Right renal pelvis (tissue), 4 donors: ENCODE data around the gene RNF40. TPM values are rescaled to one million over a fixed set of nuclear protein-coding genes. Genes with fewer than 3 reads are reported as not detected.

Source experiments
- DNase-seq, 4 donors: peaks; one replicate each; pipeline ENCODE4 v3.0.0-alpha.2; 2013; ENCODE audit warnings: low read depth in 4 of 4, low spot score in 3 of 4, missing footprints in 1 of 4
- polyA plus RNA-seq, 4 donors: library from polyadenylated mRNA; unstranded; fragments of 120-200 nt; gene quantifications; one replicate each; pipeline ENCODE4 v1.2.1, GENCODE V29; 2013; ENCODE audit not compliant: insufficient read length in 4 of 4

The RNF40 gene
- polyA plus RNA-seq, result 100 to 1,000 TPM; 123 to 134 (median 130) TPM

DNA sequence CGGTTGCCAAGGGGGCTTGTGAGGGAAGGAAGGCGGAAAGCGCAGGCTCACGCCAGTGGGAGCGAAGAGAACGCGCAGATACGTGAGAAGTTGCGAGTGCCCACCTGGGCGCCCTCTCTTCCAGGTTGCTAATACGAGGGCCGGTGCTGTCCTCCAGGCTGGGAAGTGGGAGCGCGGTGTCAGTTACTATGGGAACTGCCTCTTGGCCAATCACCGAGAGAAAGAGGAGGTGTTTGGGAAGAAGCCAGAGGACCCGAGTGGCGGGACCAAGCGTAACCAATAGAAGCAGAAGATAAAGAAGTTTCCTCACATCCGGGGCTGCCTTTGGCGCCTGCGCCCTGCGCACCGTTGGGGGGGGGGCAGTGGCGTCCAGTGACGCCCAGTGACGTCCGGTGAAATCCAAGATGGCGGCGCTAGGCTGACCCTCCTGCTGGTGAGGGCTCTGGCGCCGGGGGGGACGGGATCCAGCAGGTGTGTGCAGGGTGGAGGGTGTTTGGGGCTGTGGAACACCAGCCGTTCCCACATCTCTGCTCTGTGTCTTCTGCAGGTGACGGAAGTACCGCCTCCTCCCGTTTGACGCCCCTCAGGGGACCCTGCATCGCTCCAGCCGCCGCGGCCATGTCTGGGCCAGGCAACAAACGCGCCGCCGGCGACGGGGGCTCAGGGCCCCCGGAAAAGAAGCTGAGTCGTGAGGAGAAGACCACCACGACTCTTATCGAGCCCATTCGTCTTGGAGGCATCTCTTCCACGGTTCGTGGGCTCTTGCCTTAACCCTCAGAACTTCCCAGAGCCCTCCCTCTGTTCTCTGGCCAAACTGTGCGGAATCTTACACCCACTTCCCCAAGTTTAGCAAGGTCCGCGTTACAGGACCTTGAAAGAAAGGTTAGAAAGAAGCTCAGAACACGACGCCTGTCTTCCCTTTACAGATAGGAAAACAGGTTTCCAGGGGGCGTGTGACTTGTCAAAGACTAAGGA, at the start of gene RNF40, which contains the start of gene CFAP119:
RNF40 (plus strand) TSS at position 395 of the 975 bp plus-strand sequence; CDS start at position 619, 224 bp downstream.
CFAP119 (minus strand) TSS at position 135 of the 975 bp plus-strand sequence. CDS start 314 bp downstream, outside the sequence.
- peak; percentile 96 to 98 (median 97) for DNase-seq

DNA sequence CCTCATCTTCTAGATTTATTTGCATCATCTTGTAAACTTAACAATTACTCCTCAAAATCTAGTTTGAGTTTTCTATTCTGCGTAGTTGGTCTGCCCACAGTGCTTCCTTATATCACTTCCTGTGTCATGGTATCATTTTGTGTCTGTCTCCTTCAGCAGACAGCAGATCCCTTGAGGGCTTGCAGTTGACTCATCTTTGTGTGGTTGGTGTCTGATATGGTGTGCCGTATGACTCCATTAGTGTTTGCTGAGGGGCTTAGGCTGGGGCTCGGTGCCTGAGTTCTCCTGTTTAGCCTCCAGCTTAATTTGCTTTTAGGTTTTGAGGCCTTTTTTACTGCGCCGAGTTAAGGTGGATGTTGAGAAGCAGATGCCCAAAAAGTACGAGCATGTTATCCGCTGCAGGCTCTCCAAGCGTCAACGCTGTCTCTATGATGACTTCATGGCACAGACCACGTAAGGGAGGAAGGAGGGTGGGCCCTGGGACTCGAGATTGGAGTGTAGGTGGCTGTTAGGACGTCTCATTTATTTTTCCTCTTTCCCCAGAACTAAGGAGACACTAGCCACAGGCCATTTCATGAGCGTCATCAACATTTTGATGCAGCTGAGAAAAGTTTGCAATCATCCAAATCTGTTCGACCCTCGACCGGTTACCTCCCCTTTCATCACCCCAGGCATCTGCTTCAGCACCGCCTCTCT, 46.2 kb upstream of the RNF40 start:
- DNase-seq, result no peak

DNA sequence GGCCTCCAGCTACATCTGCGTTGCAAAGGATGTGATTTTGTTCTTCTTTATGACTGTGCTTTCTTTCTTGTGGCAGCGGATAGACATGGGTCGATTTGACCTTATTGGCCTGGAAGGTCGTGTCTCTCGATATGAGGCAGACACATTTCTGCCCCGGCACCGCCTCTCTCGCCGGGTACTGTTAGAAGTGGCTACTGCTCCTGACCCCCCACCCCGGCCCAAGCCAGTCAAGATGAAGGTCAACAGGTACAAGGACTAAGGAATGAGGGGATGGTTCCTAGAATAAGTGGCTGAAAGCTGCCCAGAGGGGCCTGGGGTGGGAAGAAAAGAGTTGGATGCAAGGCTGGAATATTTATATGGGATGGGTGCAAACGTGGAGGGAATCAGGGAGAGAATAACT, 42.0 kb upstream of the RNF40 start:
- DNase-seq, result no peak

DNA sequence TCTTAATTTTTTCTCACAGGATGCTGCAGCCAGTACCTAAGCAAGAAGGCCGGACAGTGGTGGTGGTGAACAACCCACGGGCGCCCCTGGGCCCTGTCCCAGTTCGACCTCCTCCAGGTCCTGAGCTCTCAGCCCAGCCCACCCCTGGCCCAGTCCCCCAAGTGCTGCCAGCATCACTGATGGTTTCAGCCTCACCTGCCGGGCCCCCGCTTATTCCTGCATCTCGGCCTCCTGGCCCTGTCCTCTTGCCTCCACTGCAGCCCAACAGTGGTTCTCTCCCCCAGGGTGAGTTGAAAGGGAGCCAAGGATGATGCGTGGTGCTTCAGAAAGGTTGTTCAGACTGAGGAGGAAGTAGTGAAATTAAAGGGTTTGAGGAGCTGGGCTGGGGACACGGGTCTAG, 41.4 kb upstream of the RNF40 start:
- DNase-seq, result no peak

DNA sequence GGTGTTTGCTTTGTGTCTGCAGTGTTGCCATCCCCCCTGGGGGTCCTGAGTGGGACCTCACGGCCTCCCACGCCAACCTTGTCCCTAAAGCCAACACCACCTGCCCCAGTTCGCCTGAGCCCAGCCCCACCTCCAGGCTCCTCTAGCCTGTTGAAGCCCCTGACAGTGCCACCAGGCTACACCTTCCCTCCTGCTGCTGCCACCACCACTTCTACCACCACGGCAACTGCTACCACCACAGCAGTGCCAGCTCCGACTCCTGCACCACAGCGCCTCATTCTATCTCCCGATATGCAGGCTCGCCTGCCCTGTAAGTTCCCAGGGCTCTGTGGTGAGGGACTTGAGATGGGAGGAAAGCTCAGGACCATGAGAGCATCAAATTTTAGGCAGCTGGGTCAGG, 41.0 kb upstream of the RNF40 start:
- DNase-seq, result no peak

DNA sequence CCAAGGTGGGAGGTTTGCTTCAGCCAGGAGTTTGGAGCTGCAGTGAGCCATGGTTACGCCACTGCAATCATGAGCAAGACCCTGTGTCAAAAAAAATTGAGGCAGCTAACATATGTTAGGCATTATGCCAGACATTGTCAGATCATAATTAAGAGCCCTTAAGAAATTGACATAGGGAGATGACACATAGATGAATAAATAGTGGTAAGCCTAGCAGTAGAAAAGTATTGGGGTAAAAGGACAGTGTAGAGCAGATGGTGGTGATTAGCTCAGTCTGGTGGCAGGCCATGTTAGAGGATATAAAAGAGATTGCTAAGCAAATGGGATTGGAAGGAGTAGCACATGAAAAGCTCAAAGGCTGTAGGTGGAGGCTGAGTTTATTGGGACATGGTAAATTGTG, 40.5 kb upstream of the RNF40 start:
- no peak for DNase-seq

DNA sequence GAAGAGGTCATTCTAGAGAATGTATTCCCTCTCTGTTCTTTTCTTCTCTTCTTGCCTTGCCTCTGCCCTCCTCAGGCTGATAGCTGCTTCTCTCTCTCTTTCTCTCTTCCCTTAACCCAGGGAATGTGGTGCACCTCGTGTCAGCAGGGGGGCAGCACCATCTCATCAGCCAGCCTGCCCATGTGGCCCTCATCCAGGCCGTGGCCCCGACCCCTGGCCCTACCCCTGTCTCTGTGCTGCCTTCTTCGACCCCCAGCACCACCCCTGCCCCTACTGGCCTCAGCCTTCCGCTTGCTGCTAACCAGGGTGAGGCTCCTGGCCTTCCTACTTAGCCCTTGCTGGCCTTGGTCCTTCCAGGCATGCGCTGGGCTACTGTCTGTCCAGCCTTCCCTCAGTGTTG, 39.7 kb upstream of the RNF40 start:
- no peak for DNase-seq

DNA sequence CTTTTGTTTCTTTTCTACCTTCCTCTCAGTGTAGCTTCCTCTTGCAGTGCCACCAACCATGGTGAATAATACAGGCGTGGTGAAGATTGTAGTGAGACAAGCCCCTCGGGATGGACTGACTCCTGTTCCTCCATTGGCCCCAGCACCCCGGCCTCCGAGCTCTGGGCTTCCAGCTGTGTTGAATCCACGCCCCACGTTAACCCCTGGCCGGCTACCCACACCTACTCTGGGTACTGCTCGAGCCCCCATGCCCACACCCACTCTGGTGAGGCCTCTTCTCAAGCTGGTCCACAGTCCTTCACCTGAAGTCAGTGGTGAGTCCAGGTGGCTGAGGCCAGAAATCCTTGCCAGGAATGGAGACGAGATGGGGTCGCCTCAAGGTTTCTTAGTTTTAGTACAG, 39.2 kb upstream of the RNF40 start:
- DNase-seq, result no peak

DNA sequence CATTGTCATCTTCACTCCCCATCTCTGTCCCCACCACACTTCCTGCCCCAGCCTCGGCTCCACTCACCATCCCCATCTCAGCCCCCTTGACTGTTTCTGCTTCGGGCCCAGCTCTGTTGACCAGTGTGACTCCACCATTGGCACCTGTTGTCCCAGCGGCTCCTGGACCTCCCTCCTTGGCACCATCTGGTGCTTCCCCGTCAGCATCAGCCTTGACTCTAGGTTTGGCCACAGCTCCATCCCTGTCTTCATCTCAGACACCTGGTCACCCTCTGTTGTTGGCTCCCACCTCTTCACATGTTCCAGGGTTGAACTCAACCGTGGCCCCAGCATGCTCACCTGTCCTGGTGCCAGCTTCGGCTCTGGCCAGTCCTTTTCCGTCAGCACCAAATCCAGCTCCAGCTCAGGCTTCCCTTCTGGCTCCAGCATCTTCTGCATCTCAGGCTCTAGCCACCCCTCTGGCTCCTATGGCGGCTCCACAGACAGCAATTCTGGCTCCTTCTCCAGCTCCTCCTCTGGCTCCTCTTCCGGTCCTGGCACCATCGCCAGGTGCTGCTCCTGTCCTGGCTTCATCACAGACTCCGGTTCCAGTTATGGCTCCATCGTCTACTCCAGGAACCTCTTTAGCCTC, 38.3 kb upstream of the RNF40 start:
- no peak for DNase-seq

DNA sequence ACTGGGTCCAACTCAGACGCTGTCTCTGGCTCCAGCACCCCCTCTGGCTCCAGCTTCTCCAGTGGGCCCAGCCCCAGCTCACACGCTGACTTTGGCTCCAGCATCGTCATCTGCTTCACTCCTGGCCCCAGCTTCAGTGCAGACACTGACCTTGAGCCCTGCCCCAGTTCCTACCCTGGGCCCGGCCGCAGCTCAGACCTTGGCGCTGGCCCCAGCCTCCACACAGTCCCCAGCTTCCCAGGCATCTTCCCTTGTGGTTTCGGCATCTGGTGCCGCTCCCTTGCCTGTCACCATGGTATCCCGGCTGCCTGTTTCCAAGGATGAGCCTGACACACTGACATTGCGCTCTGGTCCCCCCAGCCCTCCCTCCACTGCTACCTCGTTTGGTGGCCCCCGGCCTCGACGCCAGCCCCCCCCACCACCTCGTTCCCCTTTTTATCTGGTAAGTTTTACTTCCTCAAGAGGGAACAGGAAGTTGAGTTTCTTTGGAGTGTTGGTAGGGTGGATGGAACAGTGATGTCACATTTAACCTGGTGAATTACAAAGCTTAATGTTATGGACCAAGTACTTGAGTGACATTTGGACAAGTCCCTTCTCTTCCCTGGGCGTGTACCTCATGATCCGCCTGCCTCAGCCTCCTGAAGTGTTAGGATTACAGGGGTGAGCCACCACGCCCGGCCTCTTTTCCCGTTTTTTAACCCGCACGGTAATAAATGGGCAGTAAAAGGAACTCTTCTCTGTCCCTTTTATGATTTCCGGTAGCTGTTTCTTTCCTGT, 37.3 kb upstream of the RNF40 start:
- no peak for DNase-seq

DNA sequence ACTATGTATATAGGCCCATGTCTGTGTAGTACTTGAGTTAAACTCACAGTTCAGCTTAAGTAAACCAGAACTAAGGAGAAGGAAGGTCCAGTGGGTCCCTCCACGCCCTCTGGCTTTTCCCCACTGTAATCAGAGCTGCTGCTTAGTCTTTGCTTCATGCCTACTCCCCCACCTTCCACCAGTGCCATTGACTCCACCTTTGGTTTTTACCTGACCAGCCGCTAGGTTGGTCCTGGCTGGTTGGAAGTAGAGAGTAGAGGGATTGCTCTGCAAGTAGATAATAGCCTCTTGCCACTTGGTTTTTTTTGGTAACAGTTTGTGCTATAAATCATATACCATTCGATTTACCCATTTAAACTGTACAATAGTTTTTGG, 36.7 kb upstream of the RNF40 start:
- no peak for DNase-seq

DNA sequence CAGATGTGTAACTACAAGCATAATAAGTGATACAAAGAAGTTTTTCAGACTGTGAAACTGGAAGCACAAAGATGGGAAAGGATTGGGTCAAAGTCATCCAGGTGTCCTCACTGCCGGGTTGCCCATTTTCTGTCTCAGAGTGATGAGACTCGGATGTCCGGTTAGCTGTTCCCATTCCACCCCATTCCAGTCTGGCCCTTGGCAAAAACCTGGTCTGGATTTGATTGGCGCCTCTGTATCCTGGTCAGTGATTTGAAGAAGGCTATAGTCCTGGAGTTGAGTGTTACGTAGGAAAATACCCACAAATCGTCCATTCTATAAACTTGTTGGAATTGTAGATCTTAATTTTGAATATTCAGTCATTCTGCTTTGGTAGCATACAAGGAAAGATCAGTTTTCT, 33.8 kb upstream of the RNF40 start:
- DNase-seq, result no peak

DNA sequence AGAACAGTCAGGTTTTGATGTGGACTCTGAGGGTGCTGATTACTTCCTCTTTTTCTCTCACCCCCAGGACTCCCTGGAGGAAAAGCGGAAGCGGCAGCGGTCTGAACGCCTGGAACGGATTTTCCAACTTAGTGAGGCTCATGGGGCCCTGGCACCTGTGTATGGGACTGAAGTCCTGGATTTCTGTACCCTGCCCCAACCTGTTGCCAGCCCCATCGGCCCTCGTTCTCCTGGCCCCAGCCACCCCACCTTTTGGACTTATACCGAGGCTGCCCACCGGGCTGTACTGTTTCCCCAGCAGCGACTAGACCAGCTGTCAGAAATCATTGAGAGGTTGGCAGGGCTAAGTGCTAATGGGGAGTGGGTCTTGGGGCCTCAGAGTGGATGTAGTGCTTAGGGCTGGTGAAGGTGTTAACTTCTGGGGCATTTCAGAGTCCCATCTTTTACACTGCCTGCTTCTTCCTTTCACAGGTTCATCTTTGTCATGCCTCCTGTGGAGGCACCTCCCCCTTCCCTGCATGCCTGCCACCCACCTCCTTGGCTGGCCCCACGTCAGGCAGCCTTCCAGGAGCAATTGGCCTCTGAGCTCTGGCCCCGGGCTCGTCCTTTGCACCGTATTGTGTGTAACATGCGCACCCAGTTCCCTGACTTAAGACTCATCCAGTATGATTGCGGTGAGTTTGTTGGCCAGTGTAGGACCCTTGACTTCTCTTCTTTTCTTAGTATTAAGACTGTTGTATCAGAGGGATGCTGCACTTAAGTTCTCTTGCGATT, 33.0 kb upstream of the RNF40 start:
- no peak for DNase-seq

DNA sequence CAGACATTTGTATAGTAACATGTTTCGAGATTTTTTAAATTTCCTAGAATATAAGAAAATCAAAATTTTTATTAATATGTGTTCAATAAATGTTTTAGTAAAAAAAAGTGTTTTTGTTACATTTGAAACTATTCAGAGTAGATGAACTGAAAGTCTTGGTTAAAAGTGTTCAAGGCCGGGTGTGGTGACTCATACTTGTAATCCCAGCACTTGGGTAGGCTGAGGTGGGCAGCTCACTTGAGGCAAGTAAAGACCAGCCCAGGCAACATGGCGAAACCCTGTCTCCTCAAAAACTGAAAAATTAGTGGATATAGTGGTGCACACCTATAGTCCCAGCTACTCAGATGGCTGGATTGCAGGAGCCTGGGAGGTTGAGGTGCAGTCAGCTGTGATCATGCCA, 30.7 kb upstream of the RNF40 start:
- DNase-seq, result no peak

DNA sequence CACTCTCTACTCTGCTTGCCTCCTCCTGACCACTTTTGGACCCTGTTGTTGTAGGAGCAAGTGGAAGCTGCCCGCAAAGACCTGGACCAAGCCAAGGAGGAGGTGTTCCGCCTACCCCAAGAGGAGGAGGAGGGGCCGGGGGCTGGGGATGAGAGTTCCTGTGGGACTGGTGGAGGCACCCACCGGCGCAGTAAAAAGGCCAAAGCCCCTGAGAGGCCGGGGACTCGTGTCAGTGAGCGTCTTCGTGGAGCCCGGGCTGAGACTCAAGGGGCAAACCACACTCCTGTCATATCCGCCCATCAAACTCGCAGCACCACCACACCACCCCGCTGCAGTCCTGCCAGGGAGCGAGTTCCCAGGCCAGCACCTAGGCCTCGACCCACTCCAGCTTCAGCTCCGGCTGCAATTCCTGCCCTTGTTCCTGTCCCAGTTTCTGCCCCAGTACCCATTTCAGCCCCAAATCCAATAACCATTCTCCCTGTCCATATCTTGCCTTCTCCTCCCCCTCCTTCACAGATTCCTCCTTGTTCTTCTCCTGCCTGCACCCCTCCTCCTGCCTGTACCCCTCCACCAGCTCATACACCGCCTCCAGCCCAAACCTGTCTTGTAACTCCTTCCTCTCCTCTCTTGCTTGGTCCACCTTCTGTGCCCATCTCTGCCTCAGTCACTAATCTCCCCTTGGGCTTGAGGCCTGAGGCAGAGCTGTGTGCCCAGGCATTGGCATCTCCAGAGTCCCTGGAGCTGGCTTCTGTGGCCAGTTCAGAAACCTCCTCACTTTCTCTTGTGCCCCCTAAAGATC, 24.9 kb upstream of the RNF40 start:
- no peak for DNase-seq

DNA sequence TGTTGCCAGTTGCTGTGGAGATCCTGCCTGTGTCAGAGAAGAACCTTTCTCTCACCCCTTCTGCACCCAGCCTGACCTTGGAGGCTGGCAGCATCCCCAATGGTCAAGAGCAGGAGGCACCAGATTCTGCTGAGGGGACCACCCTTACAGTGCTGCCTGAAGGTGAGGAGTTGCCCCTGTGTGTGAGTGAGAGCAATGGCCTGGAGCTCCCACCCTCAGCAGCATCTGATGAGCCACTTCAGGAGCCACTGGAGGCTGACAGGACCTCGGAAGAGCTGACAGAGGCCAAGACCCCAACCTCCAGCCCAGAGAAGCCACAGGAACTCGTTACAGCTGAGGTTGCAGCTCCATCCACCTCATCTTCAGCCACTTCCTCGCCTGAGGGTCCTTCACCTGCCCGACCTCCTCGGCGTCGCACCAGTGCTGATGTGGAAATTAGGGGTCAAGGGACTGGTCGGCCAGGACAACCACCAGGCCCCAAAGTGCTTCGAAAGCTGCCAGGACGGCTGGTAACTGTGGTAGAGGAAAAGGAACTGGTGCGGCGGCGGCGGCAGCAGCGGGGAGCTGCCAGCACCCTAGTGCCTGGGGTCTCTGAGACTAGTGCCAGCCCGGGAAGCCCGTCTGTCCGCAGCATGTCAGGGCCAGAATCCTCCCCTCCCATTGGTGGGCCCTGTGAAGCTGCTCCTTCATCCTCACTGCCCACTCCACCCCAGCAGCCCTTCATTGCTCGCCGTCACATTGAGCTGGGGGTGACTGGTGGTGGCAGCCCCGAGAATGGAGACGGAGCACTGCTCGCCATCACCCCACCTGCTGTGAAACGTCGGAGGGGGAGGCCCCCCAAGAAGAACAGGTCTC, 24.1 kb upstream of the RNF40 start:
- no peak for DNase-seq

DNA sequence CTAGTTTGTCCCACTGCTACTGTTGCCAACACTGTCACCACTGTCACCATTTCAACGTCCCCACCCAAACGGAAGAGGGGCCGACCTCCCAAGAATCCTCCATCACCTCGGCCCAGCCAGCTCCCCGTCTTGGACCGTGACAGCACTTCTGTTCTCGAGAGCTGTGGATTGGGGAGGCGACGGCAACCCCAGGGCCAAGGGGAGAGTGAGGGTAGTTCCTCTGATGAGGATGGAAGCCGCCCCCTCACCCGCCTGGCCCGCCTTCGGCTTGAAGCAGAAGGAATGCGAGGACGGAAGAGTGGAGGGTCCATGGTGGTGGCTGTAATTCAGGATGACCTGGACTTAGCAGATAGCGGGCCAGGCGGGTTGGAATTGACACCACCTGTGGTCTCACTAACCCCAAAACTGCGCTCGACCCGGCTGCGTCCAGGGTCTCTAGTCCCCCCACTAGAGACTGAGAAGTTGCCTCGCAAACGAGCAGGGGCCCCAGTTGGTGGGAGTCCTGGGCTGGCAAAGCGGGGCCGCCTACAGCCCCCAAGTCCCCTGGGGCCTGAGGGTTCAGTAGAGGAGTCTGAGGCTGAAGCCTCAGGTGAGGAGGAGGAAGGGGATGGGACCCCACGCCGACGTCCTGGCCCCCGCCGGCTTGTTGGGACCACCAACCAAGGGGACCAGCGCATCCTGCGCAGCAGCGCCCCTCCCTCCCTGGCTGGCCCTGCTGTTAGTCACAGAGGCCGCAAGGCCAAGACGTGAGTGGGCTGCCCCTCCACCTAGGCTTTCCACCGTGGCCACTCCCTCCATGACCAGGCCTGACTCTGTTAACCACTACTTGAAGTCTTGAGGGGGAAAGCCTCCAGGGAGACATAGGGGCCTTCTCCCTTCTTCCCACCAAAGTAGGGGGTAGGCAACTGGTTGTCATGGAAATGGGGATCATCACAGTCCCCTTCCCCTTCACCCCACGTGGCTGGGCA, 22.9 kb upstream of the RNF40 start:
- DNase-seq, result no peak
